Uterus (tissue), 4 donors: Measurements from ENCODE around the gene ABCG4. TPM values are rescaled to one million over a fixed set of nuclear protein-coding genes. Genes with fewer than 3 reads are reported as not detected.
A peak's percentile ranks its signal among the peaks of the same experiment; 100 is the strongest.
"Not testable (repeated sequence)": the region's sequence is repeated elsewhere in the genome, so short reads cannot be mapped to it uniquely, and the experiment has no call there.

Source experiments
- DNase-seq, 2 donors: peaks; one replicate each; pipeline ENCODE4 v3.0.0-alpha.2; 2019 to 2020
- H3K27ac ChIP-seq, 2 donors: fragments of 200-600 bp; sonication (generic); 1 replicate in 1 of 2; 2 replicates in 1 of 2; pipeline ENCODE4 v1.5.1; 2016 to 2018
- H3K27me3 ChIP-seq, 2 donors: fragments of 200-600 bp; sonication (generic); one replicate each; pipeline ENCODE4 v1.5.1; 2018 to 2019; ENCODE audit warnings: control low read depth in 1 of 2
- H3K36me3 ChIP-seq, 2 donors: fragments of 200-600 bp; sonication (generic); one replicate each; pipeline ENCODE4 v1.5.1; 2019; ENCODE audit warnings: control low read depth in 1 of 2
- H3K4me1 ChIP-seq, 2 donors: fragments of 200-600 bp; sonication (generic); one replicate each; pipeline ENCODE4 v1.5.1; 2018 to 2019; ENCODE audit warnings: control low read depth in 1 of 2
- H3K4me3 ChIP-seq, 2 donors: fragments of 200-600 bp; sonication (generic); 1 replicate in 1 of 2; 2 replicates in 1 of 2; pipeline ENCODE4 v1.5.1; 2018 to 2019; ENCODE audit warnings: mild to moderate bottlenecking in 1 of 2
- H3K9me3 ChIP-seq, 2 donors: fragments of 200-600 bp; sonication (generic); one replicate each; pipeline ENCODE4 v1.5.1; 2019; ENCODE audit warnings: control low read depth in 1 of 2
- POLR2A ChIP-seq, 2 donors: fragments of 450-650 bp; IDR thresholded peaks; one replicate each; pipeline ENCODE4 v1.6.1; 2016; ENCODE audit warnings: antibody characterized with exemption in 2 of 2, mild to moderate bottlenecking in 1 of 2, moderate library complexity in 1 of 2
- intact Hi-C: fragments of 100-400 bp; cut with DNase I; formaldehyde crosslinking; loops from one replicate; pipeline ENCODE4 v1.15.1; 2023; ENCODE audit warnings: low total_unique reads
- total RNA-seq, 4 donors: library from RNA; depleted of rRNA in 3 of 4; stranded (reverse); fragments of >200 nt in 3 of 4; gene quantifications; one replicate each; pipeline versions ENCODE4 v1.1.0 to v1.2.4, GENCODE V29; 2014 to 2023
- TF ChIP-seq, protein P1 (sequence below), 4 experiments: fragments of 200-600 bp in 2 of 4; fragments of 450-650 bp in 2 of 4; sonication (generic) in 2 of 4; IDR thresholded peaks; one replicate each; pipeline ENCODE4 v1.5.1; 2016 to 2019; ENCODE audit warnings: antibody characterized with exemption in 4 of 4, mild to moderate bottlenecking in 2 of 4, moderate library complexity in 1 of 4
- donor health status: DM: yes; HTN: yes; CAD: no.

Gene ABCG4
- total RNA-seq, 4 donors from 2014 or later, result 0.55 to 2.7 TPM; not detected in 2

DNA sequence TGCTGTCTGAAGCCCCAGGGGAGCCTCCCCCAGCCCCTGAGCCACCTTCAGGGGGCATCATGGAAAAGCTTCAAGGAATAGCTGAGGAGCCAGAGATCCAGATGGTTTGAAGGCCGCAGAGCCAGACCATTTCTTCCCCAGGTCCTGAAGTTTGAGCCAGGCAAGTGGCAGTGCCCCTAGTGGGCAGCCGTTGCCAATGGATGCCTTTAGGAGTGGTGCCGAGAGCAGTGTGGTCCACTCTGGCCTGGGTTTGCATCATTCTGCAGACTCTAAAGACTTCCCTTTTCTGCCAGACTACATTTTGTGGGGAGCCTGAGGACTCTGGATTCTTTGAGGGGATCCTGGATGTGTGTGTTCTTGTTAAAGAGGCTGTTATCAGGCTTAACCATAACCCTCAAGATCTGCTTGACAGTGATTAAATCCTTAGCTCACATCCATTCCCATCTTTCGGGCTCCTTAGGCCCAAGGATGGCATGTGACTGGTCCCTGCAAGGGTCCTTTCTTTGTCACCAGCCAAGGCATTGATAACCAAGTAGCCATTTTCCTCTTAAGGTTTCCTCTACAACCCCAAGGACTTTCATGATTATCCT, 14.4 kb upstream of the ABCG4 start:
- H3K4me3 ChIP-seq, result no peak overlapping the region
- no peaks in the 10 kb centered on the region for H3K9me3 ChIP-seq
- H3K27me3 ChIP-seq, result no peaks in the 10 kb centered on the region
- intact Hi-C loops, result no loop called here
- TF ChIP-seq, protein P1, sequence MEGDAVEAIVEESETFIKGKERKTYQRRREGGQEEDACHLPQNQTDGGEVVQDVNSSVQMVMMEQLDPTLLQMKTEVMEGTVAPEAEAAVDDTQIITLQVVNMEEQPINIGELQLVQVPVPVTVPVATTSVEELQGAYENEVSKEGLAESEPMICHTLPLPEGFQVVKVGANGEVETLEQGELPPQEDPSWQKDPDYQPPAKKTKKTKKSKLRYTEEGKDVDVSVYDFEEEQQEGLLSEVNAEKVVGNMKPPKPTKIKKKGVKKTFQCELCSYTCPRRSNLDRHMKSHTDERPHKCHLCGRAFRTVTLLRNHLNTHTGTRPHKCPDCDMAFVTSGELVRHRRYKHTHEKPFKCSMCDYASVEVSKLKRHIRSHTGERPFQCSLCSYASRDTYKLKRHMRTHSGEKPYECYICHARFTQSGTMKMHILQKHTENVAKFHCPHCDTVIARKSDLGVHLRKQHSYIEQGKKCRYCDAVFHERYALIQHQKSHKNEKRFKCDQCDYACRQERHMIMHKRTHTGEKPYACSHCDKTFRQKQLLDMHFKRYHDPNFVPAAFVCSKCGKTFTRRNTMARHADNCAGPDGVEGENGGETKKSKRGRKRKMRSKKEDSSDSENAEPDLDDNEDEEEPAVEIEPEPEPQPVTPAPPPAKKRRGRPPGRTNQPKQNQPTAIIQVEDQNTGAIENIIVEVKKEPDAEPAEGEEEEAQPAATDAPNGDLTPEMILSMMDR (IDR thresholded peaks at IDR 0.05), result peak in 1 of 4 experiments; percentile 15
- no peak for TF ChIP-seq POLR2A (IDR thresholded peaks at IDR 0.05)
- DNase-seq, result no peak
- H3K4me1 ChIP-seq, result no peaks in the 10 kb centered on the region
- no peaks in the 10 kb centered on the region for H3K36me3 ChIP-seq
- no peak overlapping the region for H3K27ac ChIP-seq

DNA sequence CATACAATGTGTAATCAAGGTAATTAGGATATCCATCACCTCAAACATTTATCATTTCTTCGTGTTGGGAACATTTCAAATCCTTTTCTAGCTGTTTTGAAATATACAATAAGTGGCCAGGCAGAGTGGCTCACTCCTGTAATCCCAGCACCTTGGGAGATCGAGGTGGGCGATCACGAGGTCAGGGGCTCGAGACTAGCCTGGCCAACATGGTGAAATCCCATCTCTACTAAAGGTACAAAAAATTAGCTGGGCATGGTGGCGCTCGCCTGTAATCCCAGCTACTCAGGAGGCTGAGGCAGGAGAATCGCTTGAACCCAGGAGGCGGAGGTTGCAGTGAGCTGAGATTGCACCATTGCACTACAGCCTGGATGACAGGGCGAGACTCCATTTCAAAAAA, 9.6 kb upstream of the ABCG4 start:
- H3K4me1 ChIP-seq, H3K36me3 ChIP-seq, H3K27ac ChIP-seq, H3K27me3 ChIP-seq, DNase-seq, intact Hi-C loops, H3K4me3 ChIP-seq, H3K9me3 ChIP-seq: not testable (repeated sequence)

DNA sequence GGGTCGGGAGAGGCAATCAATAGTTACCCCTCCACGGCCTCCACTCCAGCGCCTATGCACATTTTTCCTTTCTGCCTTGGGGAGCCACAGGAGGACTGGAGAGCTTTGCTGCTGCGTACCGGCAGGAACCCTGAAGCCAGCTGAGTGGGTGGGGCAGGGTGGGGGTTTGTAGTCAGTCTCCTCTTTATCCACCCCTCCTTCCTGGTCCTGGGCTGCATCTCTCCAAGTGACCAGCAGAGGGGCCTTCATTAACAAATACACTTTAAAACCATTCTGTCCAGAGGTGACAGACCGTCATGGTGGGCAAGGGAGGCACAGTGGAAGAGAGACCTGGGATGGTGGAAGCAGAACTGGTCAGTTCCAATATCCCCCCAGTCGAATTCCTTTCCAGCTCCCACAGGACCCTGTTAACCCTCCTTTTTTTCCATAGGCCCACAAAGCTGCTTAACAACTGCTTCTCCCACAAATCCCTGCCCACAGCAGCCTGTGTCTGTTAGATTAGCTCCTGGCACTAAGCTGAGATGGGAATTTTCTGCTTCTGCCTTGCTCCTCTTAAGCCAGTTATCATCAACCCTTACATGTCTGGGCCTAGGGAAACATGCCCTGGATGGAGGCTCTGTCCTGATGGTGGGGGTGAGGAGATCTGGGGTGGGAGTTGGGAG, 3.9 kb upstream of the ABCG4 start:
- no peak overlapping the region for H3K4me3 ChIP-seq
- peaks cover 0 to 7% of the 10 kb centered on the region in 2 donors for H3K4me1 ChIP-seq
- H3K27ac ChIP-seq, result no peak overlapping the region
- H3K27me3 ChIP-seq, result no peaks in the 10 kb centered on the region
- TF ChIP-seq, protein P1 (IDR thresholded peaks at IDR 0.05), result peak; percentile 48 to 71 (median 58)
- TF ChIP-seq POLR2A (IDR thresholded peaks at IDR 0.05), result no peak
- no peaks in the 10 kb centered on the region for H3K9me3 ChIP-seq
- DNase-seq, result peak; percentile 46 to 56
- H3K36me3 ChIP-seq, result no peaks in the 10 kb centered on the region
- intact Hi-C loops, result no loop called here

DNA sequence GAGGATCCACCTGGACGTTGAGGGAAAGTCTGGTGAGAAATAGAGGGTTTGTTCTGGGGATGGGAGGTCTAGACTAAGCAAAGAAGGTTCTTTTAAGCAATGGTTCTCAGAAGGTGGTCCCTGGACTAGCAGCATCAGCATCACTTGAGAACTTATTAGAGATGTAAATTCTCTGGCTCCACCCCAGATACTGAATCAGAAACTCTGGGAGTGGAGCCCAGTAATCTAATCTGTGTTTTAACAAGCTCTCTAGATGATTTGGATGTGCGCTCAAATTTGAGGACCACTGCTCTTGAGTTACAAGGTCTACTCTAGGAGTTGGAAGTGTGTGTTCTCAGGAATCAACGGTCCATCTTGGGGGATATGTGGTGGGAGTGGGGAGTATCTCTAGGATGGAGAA, 3.3 kb upstream of the ABCG4 start:
- Histone ChIP-seq H3K4me3 (no peak overlapping the region), H3K27me3 (no peaks in the 10 kb centered on the region), H3K27ac (no peak overlapping the region), H3K4me1 (peaks cover 0 to 7% of the 10 kb centered on the region in 2 donors), H3K9me3 (no peaks in the 10 kb centered on the region), H3K36me3 (no peaks in the 10 kb centered on the region)
- TF ChIP-seq, protein P1 (IDR thresholded peaks at IDR 0.05), result no peak
- TF ChIP-seq POLR2A (IDR thresholded peaks at IDR 0.05), result no peak
- no peak for DNase-seq
- intact Hi-C loops, result no loop called here

DNA sequence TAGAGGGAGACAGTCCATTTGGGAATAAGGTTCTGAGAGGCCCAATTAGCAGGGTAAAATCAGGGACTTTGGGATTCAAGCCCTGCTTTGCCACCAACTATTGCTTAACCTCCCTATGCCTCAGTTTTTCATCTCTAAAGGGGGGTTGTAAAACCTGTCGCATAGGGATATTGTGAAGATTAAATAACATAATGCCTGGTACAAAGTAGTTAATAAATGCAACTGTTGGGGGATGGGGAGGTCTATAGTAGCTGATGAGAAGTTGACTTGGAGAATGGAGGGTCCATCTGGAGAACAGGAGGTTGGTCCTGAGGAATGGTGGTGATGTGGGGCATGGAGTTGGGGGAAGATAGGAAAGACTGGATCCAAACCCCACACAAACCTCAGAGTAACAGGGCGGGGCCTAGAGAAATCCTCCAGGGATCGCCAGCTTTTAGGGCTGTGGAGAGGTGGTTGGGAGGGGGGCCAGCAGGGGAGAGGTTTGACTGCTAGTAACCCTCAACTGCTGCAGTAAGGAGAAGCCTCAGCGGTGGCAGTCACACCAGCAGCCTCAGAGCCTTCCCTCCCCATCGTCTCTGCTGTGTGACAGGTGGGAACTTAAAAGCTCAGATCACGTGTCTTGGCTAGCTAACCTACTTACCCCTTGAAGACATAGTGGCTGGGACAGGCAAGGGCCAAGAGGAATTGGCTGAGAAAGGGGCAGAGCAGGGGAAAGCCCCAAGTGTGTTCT, 1.1 kb upstream of the ABCG4 start:
- Histone ChIP-seq H3K36me3 (no peaks in the 10 kb centered on the region), H3K4me3 (no peak overlapping the region), H3K27me3 (no peaks in the 10 kb centered on the region), H3K9me3 (no peaks in the 10 kb centered on the region), H3K27ac (no peak overlapping the region), H3K4me1 (peaks cover 0 to 7% of the 10 kb centered on the region in 2 donors)
- no peak for TF ChIP-seq POLR2A (IDR thresholded peaks at IDR 0.05)
- TF ChIP-seq, protein P1 (IDR thresholded peaks at IDR 0.05), result no peak
- no peak for DNase-seq
- intact Hi-C loops, result no loop called here
